HEK293T (cell line): ENCODE measurements around the gene COL28A1.

Experiments
- CTCF ChIA-PET: fragments of 350-600 bp; formaldehyde crosslinking; extraction: SDS; loops from one replicate; lab custom pipeline; 2021; ENCODE audit warnings: antibody characterized with exemption, inconsistent platforms; lab: Yijun Ruan, JAX
- POLR2A ChIA-PET: fragments of 350-600 bp; formaldehyde crosslinking; extraction: SDS; loops from one replicate; lab custom pipeline; 2020; ENCODE audit warnings: antibody characterized with exemption, inconsistent platforms; lab: Yijun Ruan, JAX
- DNase-seq: peaks from one replicate; pipeline ENCODE4 v3.0.0; 2012; ENCODE audit warnings: mixed read lengths; ENCODE audit errors: extremely low spot score
- ARNT ChIP-seq: fragments of 450-650 bp; IDR thresholded peaks from 2 replicates; pipeline ENCODE4 v1.6.1; 2017; ENCODE audit warnings: mild to moderate bottlenecking
- BHLHE40 ChIP-seq: fragments of 450-650 bp; IDR thresholded peaks from 2 replicates; pipeline ENCODE4 v1.6.1; 2016; ENCODE audit warnings: mild to moderate bottlenecking, moderate library complexity, borderline replicate concordance
- CTBP1 ChIP-seq: fragments of 450-650 bp; IDR thresholded peaks from 2 replicates; pipeline ENCODE4 v1.6.1; 2016; ENCODE audit warnings: borderline replicate concordance
- ELF4 ChIP-seq: fragments of 450-650 bp; IDR thresholded peaks from 2 replicates; pipeline ENCODE4 v1.6.1; 2017; ENCODE audit warnings: antibody characterized with exemption
- FOXA1 ChIP-seq: fragments of 450-650 bp; IDR thresholded peaks from 2 replicates; pipeline ENCODE4 v1.6.1; 2016; ENCODE audit warnings: mild to moderate bottlenecking
- FOXK2 ChIP-seq: fragments of 450-650 bp; IDR thresholded peaks from 2 replicates; pipeline ENCODE4 v1.6.1; 2016; ENCODE audit warnings: mild to moderate bottlenecking
- FOXM1 ChIP-seq: fragments of 450-650 bp; IDR thresholded peaks from 2 replicates; pipeline ENCODE4 v1.6.1; 2017; ENCODE audit warnings: mild to moderate bottlenecking, borderline replicate concordance
- HDGF ChIP-seq: fragments of 450-650 bp; IDR thresholded peaks from 2 replicates; pipeline ENCODE4 v1.6.1; 2017; ENCODE audit warnings: antibody characterized with exemption, borderline replicate concordance
- L3MBTL2 ChIP-seq: fragments of 450-650 bp; conservative IDR thresholded peaks from 2 replicates; pipeline ENCODE4 v1.6.1; 2016; ENCODE audit warnings: mild to moderate bottlenecking
- LEF1 ChIP-seq: fragments of 450-650 bp; IDR thresholded peaks from 2 replicates; pipeline ENCODE4 v1.6.1; 2017; ENCODE audit warnings: mild to moderate bottlenecking, borderline replicate concordance
- NFRKB ChIP-seq: fragments of 450-650 bp; IDR thresholded peaks from 2 replicates; pipeline ENCODE4 v1.6.1; 2016; ENCODE audit warnings: mild to moderate bottlenecking, moderate library complexity
- PKNOX1 ChIP-seq: fragments of 450-650 bp; IDR thresholded peaks from 2 replicates; pipeline ENCODE4 v1.6.1; 2016
- SP1 ChIP-seq: fragments of 450-650 bp; IDR thresholded peaks from 2 replicates; pipeline ENCODE4 v1.6.1; 2017
- SUZ12 ChIP-seq: fragments of 450-650 bp; IDR thresholded peaks from 2 replicates; pipeline ENCODE4 v1.6.1; 2016; ENCODE audit warnings: mild to moderate bottlenecking
- TARDBP ChIP-seq: fragments of 450-650 bp; IDR thresholded peaks from 2 replicates; pipeline ENCODE4 v1.6.1; 2016
- ZNF384 ChIP-seq: fragments of 450-650 bp; IDR thresholded peaks from 2 replicates; pipeline ENCODE4 v1.6.1; 2016

Gene COL28A1

GRCh38 chr7:7435978-7436377 is 99.7 kb downstream of the COL28A1 start:
- POLR2A ChIA-PET = no interaction called here
- no peak for DNase-seq

GRCh38 chr7:7434329-7434728 is 101.3 kb downstream of the COL28A1 start:
- POLR2A ChIA-PET = no interaction called here
- DNase-seq = no peak
- CTCF ChIA-PET = no interaction called here
- TF ChIP-seq FOXK2 (no peak), CTBP1 (no peak), ARNT (no peak), HDGF (no peak)

More at GRCh38 chr7:7435978-7436377, 99.7 kb downstream of the COL28A1 start:
- TF ChIP-seq CTBP1 (no peak), L3MBTL2 (no peak), ZNF384 (no peak), HDGF (no peak), PKNOX1 (no peak), FOXA1 (no peak), FOXK2 (no peak), TARDBP (no peak), FOXM1 (no peak)
- CTCF ChIA-PET = no interaction called here

- ChIA-PET CTCF (no interaction called here), POLR2A (no interaction called here)
- no peak for DNase-seq
- TF ChIP-seq HDGF (no peak), CTBP1 (no peak), FOXM1 (no peak), SUZ12 (no peak), NFRKB (no peak), LEF1 (no peak), FOXA1 (no peak), PKNOX1 (no peak), ELF4 (no peak), ZNF384 (no peak), L3MBTL2 (no peak), ARNT (no peak), TARDBP (no peak), SP1 (no peak), FOXK2 (no peak), BHLHE40 (no peak)
Observed at GRCh38 chr7:7433811-7434210, 101.9 kb downstream of the COL28A1 start.

- ChIA-PET POLR2A (no interaction called here), CTCF (no interaction called here)
- TF ChIP-seq ELF4 (no peak), SP1 (no peak), NFRKB (no peak), TARDBP (no peak)
- no peak for DNase-seq
Observed at GRCh38 chr7:7432979-7433378, 102.7 kb downstream of the COL28A1 start.

GRCh38 chr7:7428806-7429205 is 106.9 kb downstream of the COL28A1 start:
- TF ChIP-seq FOXK2 (no peak), ELF4 (no peak), ARNT (no peak), NFRKB (no peak)
- DNase-seq = no peak
- ChIA-PET POLR2A (no interaction called here), CTCF (no interaction called here)

GRCh38 chr7:7427363-7427762 is 108.3 kb downstream of the COL28A1 start:
- POLR2A ChIA-PET = no interaction called here
- CTCF ChIA-PET = no interaction called here
- DNase-seq = no peak
- TF ChIP-seq ZNF384 (no peak), FOXM1 (no peak), FOXA1 (no peak), PKNOX1 (no peak), LEF1 (no peak), SUZ12 (no peak), L3MBTL2 (no peak), TARDBP (no peak), ARNT (no peak), ELF4 (no peak)

- no peak for DNase-seq
- ChIA-PET CTCF (no interaction called here), POLR2A (no interaction called here)
- TF ChIP-seq SUZ12 = no peak
- no peak for TF ChIP-seq SP1
- no peak for TF ChIP-seq L3MBTL2
- no peak for TF ChIP-seq CTBP1
- no peak for TF ChIP-seq PKNOX1
- no peak for TF ChIP-seq ZNF384
- TF ChIP-seq NFRKB = no peak
- TF ChIP-seq ARNT = no peak
- no peak for TF ChIP-seq BHLHE40
- TF ChIP-seq LEF1 = no peak
- TF ChIP-seq FOXK2 = no peak
Observed at GRCh38 chr7:7426676-7427075, 109.0 kb downstream of the COL28A1 start.
